Suprapubic skin (tissue), 4 donors: ENCODE results near the gene EMID1. TPM values are rescaled to one million over a fixed set of nuclear protein-coding genes. Genes with fewer than 3 reads are reported as not detected.

ENCODE experiments used
- DNase-seq, 2 donors: peaks; one replicate each; pipeline ENCODE4 v3.0.0-alpha.2; 2019; ENCODE audit warnings: low spot score in 2 of 2
- H3K27ac ChIP-seq: fragments of 200-600 bp; sonication (generic); one replicate; pipeline ENCODE4 v1.5.1; 2019
- H3K27me3 ChIP-seq: fragments of 200-600 bp; sonication (generic); one replicate; pipeline ENCODE4 v1.5.1; 2019
- H3K36me3 ChIP-seq: fragments of 200-600 bp; sonication (generic); one replicate; pipeline ENCODE4 v1.5.1; 2019
- H3K4me1 ChIP-seq: fragments of 200-600 bp; sonication (generic); one replicate; pipeline ENCODE4 v1.5.1; 2019
- H3K4me3 ChIP-seq: fragments of 200-600 bp; sonication (generic); one replicate; pipeline ENCODE4 v1.5.1; 2019; ENCODE audit warnings: mild to moderate bottlenecking
- H3K9me3 ChIP-seq: fragments of 200-600 bp; sonication (generic); one replicate; pipeline ENCODE4 v1.5.1; 2019
- EP300 ChIP-seq: sonication (generic); formaldehyde crosslinking; IDR thresholded peaks from one replicate; pipeline ENCODE4 v1.6.1; 2017; ENCODE audit warnings: antibody characterized with exemption
- POLR2A ChIP-seq, 2 donors: fragments of 450-650 bp; IDR thresholded peaks; one replicate each; pipeline ENCODE4 v1.6.1; 2017; ENCODE audit warnings: antibody characterized with exemption in 2 of 2, mild to moderate bottlenecking in 2 of 2, moderate library complexity in 2 of 2
- POLR2AphosphoS5 ChIP-seq, 3 donors: sonication (generic); formaldehyde crosslinking; IDR thresholded peaks; one replicate each; pipeline ENCODE4 v1.6.1; 2017; ENCODE audit warnings: antibody characterized with exemption in 3 of 3
- WGBS: methylation state at CpG from one replicate; pipeline ENCODE4 v1.1.5; 2018; 5-methylcytosine and 5-hydroxymethylcytosine counted together
- total RNA-seq, 4 donors: library from RNA; depleted of rRNA; stranded (reverse); fragments of >200 nt; gene quantifications; one replicate each; pipeline ENCODE4 v1.1.0, GENCODE V29; 2016
- TF ChIP-seq, protein P1 (sequence below), 2 donors: fragments of 200-600 bp in 1 of 2; fragments of 450-650 bp in 1 of 2; sonication (generic) in 1 of 2; IDR thresholded peaks; one replicate each; pipeline ENCODE4 v1.5.1; 2016 to 2019; ENCODE audit warnings: antibody characterized with exemption in 2 of 2, mild to moderate bottlenecking in 1 of 2, moderate library complexity in 1 of 2

Gene EMID1
- total RNA-seq, 4 donors from 2014 or later = 1.6 to 7.4 (median 2.9) TPM

GRCh38 chr22:29306175-29306834 lies 100.6 kb downstream of the EMID1 start, which contains the start of gene GAS2L1:
TSS of gene GAS2L1 (plus strand) at chr22:29306650. CDS start at chr22:29308106, 1,456 bp downstream.
- H3K4me3 ChIP-seq = peak within 1 kb of the TSS; percentile 88
- no peaks in the 10 kb centered on the region for H3K36me3 ChIP-seq
- TF ChIP-seq POLR2A (IDR thresholded peaks at IDR 0.05) (no peak), POLR2AphosphoS5 (IDR thresholded peaks at IDR 0.05) (peak in 2 of 3 donors; percentile 67 to 69), EP300 (no peak)
- TF ChIP-seq, protein P1, sequence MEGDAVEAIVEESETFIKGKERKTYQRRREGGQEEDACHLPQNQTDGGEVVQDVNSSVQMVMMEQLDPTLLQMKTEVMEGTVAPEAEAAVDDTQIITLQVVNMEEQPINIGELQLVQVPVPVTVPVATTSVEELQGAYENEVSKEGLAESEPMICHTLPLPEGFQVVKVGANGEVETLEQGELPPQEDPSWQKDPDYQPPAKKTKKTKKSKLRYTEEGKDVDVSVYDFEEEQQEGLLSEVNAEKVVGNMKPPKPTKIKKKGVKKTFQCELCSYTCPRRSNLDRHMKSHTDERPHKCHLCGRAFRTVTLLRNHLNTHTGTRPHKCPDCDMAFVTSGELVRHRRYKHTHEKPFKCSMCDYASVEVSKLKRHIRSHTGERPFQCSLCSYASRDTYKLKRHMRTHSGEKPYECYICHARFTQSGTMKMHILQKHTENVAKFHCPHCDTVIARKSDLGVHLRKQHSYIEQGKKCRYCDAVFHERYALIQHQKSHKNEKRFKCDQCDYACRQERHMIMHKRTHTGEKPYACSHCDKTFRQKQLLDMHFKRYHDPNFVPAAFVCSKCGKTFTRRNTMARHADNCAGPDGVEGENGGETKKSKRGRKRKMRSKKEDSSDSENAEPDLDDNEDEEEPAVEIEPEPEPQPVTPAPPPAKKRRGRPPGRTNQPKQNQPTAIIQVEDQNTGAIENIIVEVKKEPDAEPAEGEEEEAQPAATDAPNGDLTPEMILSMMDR (IDR thresholded peaks at IDR 0.05) = peak; percentile 41 to 78
- no peaks in the 10 kb centered on the region for H3K9me3 ChIP-seq
- under 1% methylated on average over 23 of the region's 40 CpGs for WGBS
- H3K27me3 ChIP-seq = no peaks in the 10 kb centered on the region
- peaks cover 64% of the 10 kb centered on the region for H3K4me1 ChIP-seq
- H3K27ac ChIP-seq = peak within 1 kb of the TSS; percentile 91
- DNase-seq = peak in 1 of 2 donors; percentile 92

GRCh38 chr22:29306835-29307595 lies 101.3 kb downstream of the EMID1 start:
- peaks cover 71% of the 10 kb centered on the region for H3K4me1 ChIP-seq
- H3K27ac ChIP-seq = peak overlapping the region; percentile 91
- peak in 1 of 2 donors; percentile 88 for DNase-seq
- no peaks in the 10 kb centered on the region for H3K36me3 ChIP-seq
- 29% methylated on average over 1 of the region's 83 CpGs for WGBS
- H3K4me3 ChIP-seq = peak overlapping the region; percentile 88
- no peaks in the 10 kb centered on the region for H3K27me3 ChIP-seq
- H3K9me3 ChIP-seq = no peaks in the 10 kb centered on the region
- TF ChIP-seq EP300 (no peak), POLR2A (IDR thresholded peaks at IDR 0.05) (peak in 1 of 2 donors; percentile 39)

- Histone ChIP-seq H3K9me3 (no peaks in the 10 kb centered on the region), H3K4me1 (peaks cover 70% of the 10 kb centered on the region), H3K27me3 (no peaks in the 10 kb centered on the region), H3K4me3 (peak overlapping the region; percentile 88), H3K27ac (peak overlapping the region; percentile 91), H3K36me3 (no peaks in the 10 kb centered on the region)
- no peak for DNase-seq
- WGBS = 20% methylated on average over 11 of the region's 20 CpGs
- no peak for TF ChIP-seq EP300
- TF ChIP-seq, protein P1 (IDR thresholded peaks at IDR 0.05) = no peak
- no peak for TF ChIP-seq POLR2AphosphoS5 (IDR thresholded peaks at IDR 0.05)
- no peak for TF ChIP-seq POLR2A (IDR thresholded peaks at IDR 0.05)
Measured at GRCh38 chr22:29307596-29308147, 102.0 kb downstream of the EMID1 start.

DNA sequence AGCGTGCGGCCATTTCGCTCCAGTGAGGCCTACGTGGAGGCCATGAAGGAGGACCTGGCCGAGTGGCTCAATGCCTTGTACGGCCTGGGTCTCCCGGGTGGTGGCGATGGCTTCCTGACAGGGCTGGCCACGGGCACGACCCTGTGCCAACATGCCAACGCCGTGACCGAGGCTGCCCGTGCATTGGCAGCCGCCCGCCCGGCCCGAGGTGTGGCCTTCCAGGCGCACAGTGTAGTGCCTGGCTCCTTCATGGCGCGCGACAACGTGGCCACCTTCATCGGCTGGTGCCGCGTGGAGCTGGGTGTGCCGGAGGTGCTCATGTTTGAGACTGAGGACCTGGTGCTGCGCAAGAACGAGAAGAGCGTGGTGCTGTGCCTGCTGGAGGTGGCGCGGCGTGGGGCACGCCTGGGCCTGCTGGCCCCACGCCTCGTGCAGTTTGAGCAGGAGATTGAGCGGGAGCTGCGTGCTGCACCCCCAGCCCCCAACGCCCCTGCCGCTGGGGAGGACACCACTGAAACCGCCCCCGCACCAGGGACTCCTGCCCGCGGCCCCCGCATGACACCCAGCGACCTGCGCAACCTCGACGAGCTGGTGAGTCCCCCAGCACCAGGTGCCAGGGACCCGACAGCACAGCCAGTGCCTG lies 102.6 kb downstream of the EMID1 start:
- TF ChIP-seq POLR2AphosphoS5 (IDR thresholded peaks at IDR 0.05) (no peak), POLR2A (IDR thresholded peaks at IDR 0.05) (no peak), EP300 (no peak)
- TF ChIP-seq, protein P1 (IDR thresholded peaks at IDR 0.05) = no peak
- H3K9me3 ChIP-seq = no peaks in the 10 kb centered on the region
- peaks cover 70% of the 10 kb centered on the region for H3K4me1 ChIP-seq
- H3K27ac ChIP-seq = peak overlapping the region; percentile 91
- H3K36me3 ChIP-seq = no peaks in the 10 kb centered on the region
- no peak for DNase-seq
- H3K27me3 ChIP-seq = peaks cover under 1% of the 10 kb centered on the region
- WGBS = 42% methylated on average over 8 of the region's 50 CpGs
- peak overlapping the region; percentile 88 for H3K4me3 ChIP-seq

GRCh38 chr22:29308791-29309262 lies 103.1 kb downstream of the EMID1 start:
- no peaks in the 10 kb centered on the region for H3K9me3 ChIP-seq
- H3K27me3 ChIP-seq = peaks cover 6% of the 10 kb centered on the region
- H3K36me3 ChIP-seq = no peaks in the 10 kb centered on the region
- H3K27ac ChIP-seq = peak overlapping the region; percentile 91
- TF ChIP-seq POLR2AphosphoS5 (IDR thresholded peaks at IDR 0.05) (no peak), POLR2A (IDR thresholded peaks at IDR 0.05) (no peak), EP300 (no peak)
- TF ChIP-seq, protein P1 (IDR thresholded peaks at IDR 0.05) = no peak
- H3K4me3 ChIP-seq = peak overlapping the region; percentile 88
- 39% methylated on average over 8 of the region's 13 CpGs for WGBS
- H3K4me1 ChIP-seq = peaks cover 74% of the 10 kb centered on the region
- no peak for DNase-seq
